ENCODE results near the gene SUPT6H.

SUPT6H gene

DNA sequence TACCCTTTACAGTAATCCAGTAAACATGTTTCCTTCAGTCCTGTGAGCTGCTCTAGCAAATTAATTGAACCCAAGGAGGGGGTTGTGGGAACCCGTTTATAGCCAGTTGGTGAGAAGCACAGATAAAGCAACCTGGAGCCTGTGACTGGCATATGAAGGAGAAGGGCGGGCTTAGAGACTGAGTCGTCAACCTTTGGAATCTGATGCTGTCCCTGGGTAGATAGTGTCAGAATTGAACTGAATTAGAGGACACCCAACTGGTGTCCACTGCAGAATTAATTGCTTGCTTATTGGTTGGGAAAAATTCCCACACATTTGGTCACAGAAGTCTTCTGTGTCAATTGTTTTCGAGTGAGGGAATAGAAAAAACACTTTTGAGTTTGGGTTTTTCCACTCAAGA is 35.2 kb upstream of the SUPT6H start:
- TF ChIP-seq ZNF555 (tag by site-specific recombination; conservative IDR thresholded peaks at IDR 0.05): no peak
- no peak for TF ChIP-seq ZNF571 (tag by site-specific recombination; IDR thresholded peaks at IDR 0.05)
- TF ChIP-seq WT1 (tag by site-specific recombination; IDR thresholded peaks at IDR 0.05): no peak
- TF ChIP-seq ZNF132 (tag by site-specific recombination; IDR thresholded peaks at IDR 0.05; ENCODE audit: borderline replicate concordance): no peak
- no peak for TF ChIP-seq ZNF366 (tag by site-specific recombination; conservative IDR thresholded peaks at IDR 0.05)
- TF ChIP-seq ZNF548 (tag by site-specific recombination; IDR thresholded peaks at IDR 0.05): no peak
- TF ChIP-seq ZNF266 (tag by site-specific recombination; IDR thresholded peaks at IDR 0.05; ENCODE audit: low read depth): no peak
- CTCF ChIA-PET: interaction anchor here (1.4 to 3.8 kb wide), 2 partner anchors 14 to 17 kb away, joined by 3 to 25 read pairs; partner anchors contain the start of gene RSKR
- POLR2A ChIA-PET: interaction anchor here (0.6 kb wide), 1 partner anchor 17 kb away, joined by 4 read pairs; no protein-coding TSS in a partner anchor
- Histone ChIP-seq H3K36me3 (ENCODE audit: control insufficient read depth in 2 of 2, insufficient read depth in 1 of 2, low read length in 2 of 2) (peaks cover 76 to 93% of the 10 kb centered on the region in 2 experiments), H3K4me1 (ENCODE audit: control insufficient read depth, insufficient read depth, low read length) (no peaks in the 10 kb centered on the region), H3K9me3 (ENCODE audit: control insufficient read depth, insufficient read depth, low read depth, low read length) (no peaks in the 10 kb centered on the region), H3K4me3 (ENCODE audit: low read depth, low read length) (no peak overlapping the region), H3K27ac (ENCODE audit: extremely low read depth, low read depth, low read length) (no peak overlapping the region)

DNA sequence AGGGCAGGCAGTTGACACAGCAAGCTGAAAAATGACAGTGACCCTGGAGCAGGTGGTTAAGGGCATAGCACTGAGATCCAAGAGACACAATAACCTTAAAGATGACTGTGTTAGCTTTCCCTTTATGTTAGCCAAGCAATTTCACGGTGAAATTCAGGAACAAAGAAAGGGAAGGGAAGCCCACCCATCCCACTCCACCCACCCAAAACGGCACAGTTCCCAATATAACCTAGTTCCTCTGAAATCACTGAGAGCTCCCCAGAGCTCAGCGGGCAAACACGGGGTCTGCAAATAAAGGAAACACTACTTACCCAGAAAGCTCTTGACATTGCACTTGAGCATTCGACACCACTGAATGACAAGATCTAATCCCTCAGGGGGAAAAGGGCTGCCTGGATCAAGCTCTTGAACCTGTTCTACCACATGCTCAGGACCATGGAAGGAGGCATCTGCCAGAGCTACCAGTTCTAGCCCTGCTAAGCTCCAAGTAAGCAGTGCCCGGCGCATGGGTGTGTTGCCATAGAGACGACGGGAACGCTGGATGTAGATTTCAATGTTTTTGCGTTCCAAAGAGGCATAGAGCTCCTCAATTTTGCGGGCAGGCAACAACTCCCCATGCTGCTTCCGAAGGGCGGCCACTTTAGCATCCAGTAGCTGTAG is 27.7 kb upstream of the SUPT6H start:
- no peaks in the 10 kb centered on the region for H3K4me1 ChIP-seq (ENCODE audit: control insufficient read depth, insufficient read depth, low read length)
- H3K9me3 ChIP-seq (ENCODE audit: control insufficient read depth, insufficient read depth, low read depth, low read length): no peaks in the 10 kb centered on the region
- H3K27ac ChIP-seq (ENCODE audit: extremely low read depth, low read depth, low read length): no peak overlapping the region
- TF ChIP-seq ZBTB1 (tag by site-specific recombination; IDR thresholded peaks at IDR 0.05): no peak
- no peak for TF ChIP-seq ZNF37A (tag by site-specific recombination; IDR thresholded peaks at IDR 0.05)
- TF ChIP-seq ZFP41 (tag by site-specific recombination; IDR thresholded peaks at IDR 0.05; ENCODE audit: borderline replicate concordance): no peak
- no peak for TF ChIP-seq KLF10 (tag by site-specific recombination; IDR thresholded peaks at IDR 0.05)
- TF ChIP-seq BCL6B (tag by site-specific recombination; IDR thresholded peaks at IDR 0.05): no peak
- TF ChIP-seq ZNF785 (tag by site-specific recombination; IDR thresholded peaks at IDR 0.05): no peak
- CTCF ChIA-PET: interaction anchor here (0.5 to 2.3 kb wide), 5 partner anchors 10 to 136 kb away, joined by 3 to 11 read pairs (median 4); partner anchors contain the start of gene BLTP2
- peaks cover 90 to 100% of the 10 kb centered on the region in 2 experiments for H3K36me3 ChIP-seq (ENCODE audit: control insufficient read depth in 2 of 2, insufficient read depth in 1 of 2, low read length in 2 of 2)
- POLR2A ChIA-PET: interaction anchor here (0.8 to 3.7 kb wide), 5 partner anchors 10 to 63 kb away, joined by 3 to 30 read pairs (median 4); partner anchors contain the start of gene BLTP2
- no peak overlapping the region for H3K4me3 ChIP-seq (ENCODE audit: low read depth, low read length)

DNA sequence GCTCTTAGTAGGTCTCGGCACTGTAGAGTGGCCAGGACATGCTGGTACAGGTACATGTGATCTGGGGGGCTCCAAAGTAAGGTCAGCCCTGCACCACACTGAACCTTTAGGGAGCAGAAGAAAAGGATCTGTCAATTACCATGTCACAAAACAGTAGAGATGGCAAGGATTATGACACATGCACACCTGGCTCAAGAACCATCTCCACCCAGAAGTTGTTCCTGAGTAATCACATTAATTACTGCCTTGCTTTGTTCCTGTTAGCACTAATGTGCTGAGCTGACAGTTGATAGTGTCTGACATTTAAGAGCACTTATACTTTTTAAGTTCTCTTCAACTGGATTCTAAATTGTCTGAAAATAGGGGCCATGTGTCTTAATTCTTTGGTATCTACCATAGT is 26.5 kb upstream of the SUPT6H start:
- H3K27ac ChIP-seq (ENCODE audit: extremely low read depth, low read depth, low read length): no peak overlapping the region
- H3K36me3 ChIP-seq (ENCODE audit: control insufficient read depth in 2 of 2, insufficient read depth in 1 of 2, low read length in 2 of 2): peaks cover 89 to 98% of the 10 kb centered on the region in 2 experiments
- H3K4me3 ChIP-seq (ENCODE audit: low read depth, low read length): no peak overlapping the region
- no peaks in the 10 kb centered on the region for H3K9me3 ChIP-seq (ENCODE audit: control insufficient read depth, insufficient read depth, low read depth, low read length)
- CTCF ChIA-PET: interaction anchor here (1.3 to 2.3 kb wide), 3 partner anchors 9 to 22 kb away, joined by 4 to 11 read pairs (median 6); partner anchors contain the start of gene BLTP2
- POLR2A ChIA-PET: interaction anchor here (1.2 to 3.7 kb wide), 5 partner anchors 9 to 24 kb away, joined by 3 to 30 read pairs (median 4); partner anchors contain the start of gene BLTP2
- TF ChIP-seq ZNF24 (tag by site-specific recombination; IDR thresholded peaks at IDR 0.05) (no peak), ZNF175 (tag by site-specific recombination; IDR thresholded peaks at IDR 0.05) (no peak)
- no peaks in the 10 kb centered on the region for H3K4me1 ChIP-seq (ENCODE audit: control insufficient read depth, insufficient read depth, low read length)

DNA sequence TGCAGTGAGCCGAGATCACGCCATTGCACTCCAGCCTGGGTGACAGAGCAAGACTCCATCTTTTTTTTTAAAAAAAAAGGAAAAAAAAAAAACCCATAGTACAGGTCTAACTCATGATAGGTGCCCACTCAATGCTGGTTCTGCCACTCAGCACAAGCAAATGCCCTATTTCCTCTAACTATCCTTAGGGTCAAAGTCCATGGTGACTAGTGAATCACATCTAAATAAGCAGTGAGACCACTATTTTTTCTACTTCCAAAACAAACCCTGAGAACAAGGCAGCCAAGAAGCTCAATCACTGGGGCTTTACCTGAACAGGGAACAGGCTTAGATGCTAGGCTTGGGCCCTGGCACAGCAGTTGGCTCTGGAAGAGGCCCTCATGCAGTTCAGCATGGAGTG is 20.4 kb upstream of the SUPT6H start:
- CTCF ChIA-PET: no interaction called here
- TF ChIP-seq ZNF626 (tag by site-specific recombination; IDR thresholded peaks at IDR 0.05) (no peak), ZNF48 (tag by site-specific recombination; IDR thresholded peaks at IDR 0.05) (no peak), MZF1 (tag by site-specific recombination; IDR thresholded peaks at IDR 0.05; ENCODE audit: borderline replicate concordance) (no peak), ZNF544 (tag by site-specific recombination; IDR thresholded peaks at IDR 0.05) (no peak), ZNF280C (tag by site-specific recombination; IDR thresholded peaks at IDR 0.05) (no peak)
- Histone ChIP-seq H3K36me3 (ENCODE audit: control insufficient read depth in 2 of 2, insufficient read depth in 1 of 2, low read length in 2 of 2) (peaks cover 62 to 70% of the 10 kb centered on the region in 2 experiments), H3K27ac (ENCODE audit: extremely low read depth, low read depth, low read length) (no peak overlapping the region), H3K4me3 (ENCODE audit: low read depth, low read length) (no peak overlapping the region), H3K4me1 (ENCODE audit: control insufficient read depth, insufficient read depth, low read length) (peaks cover 5% of the 10 kb centered on the region), H3K9me3 (ENCODE audit: control insufficient read depth, insufficient read depth, low read depth, low read length) (no peaks in the 10 kb centered on the region)
- POLR2A ChIA-PET: interaction anchor here (0.6 kb wide), 1 partner anchor 16 kb away, joined by 3 read pairs; no protein-coding TSS in a partner anchor
